Measurements from ENCODE around the gene RIF1. TPM values are rescaled to one million over a fixed set of nuclear protein-coding genes. Genes with fewer than 3 reads are reported as not detected.

RIF1 gene
- total and polyA plus RNA-seq, 9 of the 15 experiments (the other 6 are each of a cell fraction or from before 2014, with no cell fraction given) = 11.0 to 109 (median 44.2) TPM

DNA sequence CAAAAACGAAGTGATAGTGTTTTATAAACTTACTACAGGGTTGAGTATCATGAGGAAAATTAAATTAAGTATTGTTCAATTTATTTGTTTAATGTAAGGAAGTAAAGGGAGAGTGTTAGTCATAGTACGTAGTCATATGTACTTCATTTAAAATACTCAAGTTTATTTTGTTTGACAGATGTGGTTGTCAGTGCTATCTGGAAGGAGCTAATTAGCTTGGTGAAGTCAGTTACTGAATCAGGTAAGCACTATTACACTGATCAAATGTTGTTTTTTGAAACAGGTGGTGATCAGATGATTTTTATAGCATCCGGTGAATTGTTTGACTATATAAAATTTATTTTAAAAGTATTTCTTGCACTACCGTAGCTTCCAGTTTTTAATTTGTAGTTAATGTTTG, 28.8 kb downstream of the RIF1 start (continued):
- TF ChIP-seq MEF2A (IDR thresholded peaks at IDR 0.05; ENCODE audit: control insufficient read depth, low read depth, low read length) = no peak
- TF ChIP-seq, protein P1, sequence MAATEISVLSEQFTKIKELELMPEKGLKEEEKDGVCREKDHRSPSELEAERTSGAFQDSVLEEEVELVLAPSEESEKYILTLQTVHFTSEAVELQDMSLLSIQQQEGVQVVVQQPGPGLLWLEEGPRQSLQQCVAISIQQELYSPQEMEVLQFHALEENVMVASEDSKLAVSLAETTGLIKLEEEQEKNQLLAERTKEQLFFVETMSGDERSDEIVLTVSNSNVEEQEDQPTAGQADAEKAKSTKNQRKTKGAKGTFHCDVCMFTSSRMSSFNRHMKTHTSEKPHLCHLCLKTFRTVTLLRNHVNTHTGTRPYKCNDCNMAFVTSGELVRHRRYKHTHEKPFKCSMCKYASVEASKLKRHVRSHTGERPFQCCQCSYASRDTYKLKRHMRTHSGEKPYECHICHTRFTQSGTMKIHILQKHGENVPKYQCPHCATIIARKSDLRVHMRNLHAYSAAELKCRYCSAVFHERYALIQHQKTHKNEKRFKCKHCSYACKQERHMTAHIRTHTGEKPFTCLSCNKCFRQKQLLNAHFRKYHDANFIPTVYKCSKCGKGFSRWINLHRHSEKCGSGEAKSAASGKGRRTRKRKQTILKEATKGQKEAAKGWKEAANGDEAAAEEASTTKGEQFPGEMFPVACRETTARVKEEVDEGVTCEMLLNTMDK (IDR thresholded peaks at IDR 0.05; ENCODE audit: borderline replicate concordance, insufficient read depth, low read depth, low read length, poor library complexity, severe bottlenecking) = no peak
- TF ChIP-seq, protein P2, sequence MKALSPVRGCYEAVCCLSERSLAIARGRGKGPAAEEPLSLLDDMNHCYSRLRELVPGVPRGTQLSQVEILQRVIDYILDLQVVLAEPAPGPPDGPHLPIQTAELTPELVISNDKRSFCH (CRISPR knock-in tag; IDR thresholded peaks at IDR 0.05) = no peak
- TF ChIP-seq, protein P2 (tag; IDR thresholded peaks at IDR 0.05) = no peak
- TF ChIP-seq SMARCB1 (IDR thresholded peaks at IDR 0.05; ENCODE audit: insufficient read length, low read depth) = no peak
- TF ChIP-seq, protein P3, sequence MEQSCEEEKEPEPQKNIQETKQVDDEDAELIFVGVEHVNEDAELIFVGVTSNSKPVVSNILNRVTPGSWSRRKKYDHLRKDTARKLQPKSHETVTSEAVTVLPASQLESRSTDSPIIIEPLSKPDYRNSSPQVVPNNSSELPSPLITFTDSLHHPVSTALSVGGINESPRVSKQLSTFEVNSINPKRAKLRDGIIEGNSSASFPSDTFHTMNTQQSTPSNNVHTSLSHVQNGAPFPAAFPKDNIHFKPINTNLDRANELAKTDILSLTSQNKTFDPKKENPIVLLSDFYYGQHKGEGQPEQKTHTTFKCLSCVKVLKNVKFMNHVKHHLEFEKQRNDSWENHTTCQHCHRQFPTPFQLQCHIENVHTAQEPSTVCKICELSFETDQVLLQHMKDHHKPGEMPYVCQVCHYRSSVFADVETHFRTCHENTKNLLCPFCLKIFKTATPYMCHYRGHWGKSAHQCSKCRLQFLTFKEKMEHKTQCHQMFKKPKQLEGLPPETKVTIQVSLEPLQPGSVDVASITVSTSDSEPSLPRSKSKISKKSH (CRISPR knock-in tag; IDR thresholded peaks at IDR 0.05) = no peak

DNA sequence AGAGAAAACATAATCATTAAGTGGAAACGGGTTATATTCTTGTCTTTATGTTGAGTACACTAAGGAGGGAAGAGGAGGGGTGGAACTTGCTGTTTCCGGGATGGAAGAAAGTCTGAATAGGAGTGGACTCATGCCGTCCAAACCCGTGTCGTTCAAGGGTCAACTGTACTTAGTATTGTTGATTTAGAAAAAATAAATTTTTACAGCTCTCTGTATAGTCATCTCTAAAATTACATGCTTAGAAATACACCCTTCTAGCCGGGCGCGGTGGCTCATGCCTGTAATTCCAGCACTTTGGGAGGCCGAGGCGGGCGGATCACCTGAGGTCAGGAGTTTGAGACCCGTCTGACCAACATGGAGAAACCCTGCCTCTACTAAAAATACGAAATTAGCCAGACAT, 29.4 kb downstream of the RIF1 start:
- ChIA-PET CTCF (ENCODE audit: low intra/inter-chr PET ratio) (no interaction called here), POLR2A (interaction anchor here (0.6 to 1.8 kb wide), 4 partner anchors 12 to 1852 kb away, joined by 3 to 6 read pairs (median 3); partner anchors contain the start of genes MMADHC and RBM43)
- H4K20me1 ChIP-seq (replicated peaks; ENCODE audit: control insufficient read depth, insufficient read depth, low read length) = no peaks in the 10 kb centered on the region
- in situ Hi-C loops (cut with MboI) = no loop called here
- no peak overlapping the region for H3K9ac ChIP-seq (ENCODE audit: insufficient read depth in 1 of 2, low read depth in 2 of 2, low read length in 2 of 2)
- H2AFZ ChIP-seq (ENCODE audit: low read depth, low read length) = no peak overlapping the region
- BruUV-seq (replicated peaks) = no TSS peak
- ATAC-seq (no peak), DNase-seq (ENCODE audit: extremely low read depth in 1 of 4, low spot score in 3 of 4) (no peak), FAIRE-seq (no peak)
- H3K27me3 ChIP-seq (ENCODE audit: control insufficient read depth in 2 of 2, insufficient read depth in 2 of 2, low read length in 2 of 2) = no peaks in the 10 kb centered on the region
- H3K4me3 ChIP-seq = no peak overlapping the region
- no peaks in the 10 kb centered on the region for H3K79me2 ChIP-seq (ENCODE audit: control insufficient read depth, insufficient read depth, low read length)
- H3K9me3 ChIP-seq (replicated peaks; ENCODE audit: control insufficient read depth, insufficient read depth, low read depth, low read length) = no peaks in the 10 kb centered on the region
- 94% methylated on average over 13 of the region's 13 CpGs for WGBS (ENCODE audit: insufficient coverage, low coverage, missing lambda C conversion rate)
- H3K27ac ChIP-seq (ENCODE audit: extremely low read depth, low read depth, low read length) = no peak overlapping the region
- no peaks in the 10 kb centered on the region for H3K4me1 ChIP-seq (replicated peaks in 1 of 2; ENCODE audit: control insufficient read depth in 2 of 2, insufficient read depth in 2 of 2, low read length in 2 of 2)
- peaks cover 95% of the 10 kb centered on the region for H3K36me3 ChIP-seq (ENCODE audit: control insufficient read depth, insufficient read depth, low read length)
- H3K9me1 ChIP-seq (ENCODE audit: control insufficient read depth, insufficient read depth, low read length) = no peaks in the 10 kb centered on the region
- H3K4me2 ChIP-seq (ENCODE audit: insufficient read depth, low read length) = no peak overlapping the region
- intact Hi-C loops (cut with micrococcal nuclease) = no loop called here
- TF ChIP-seq, protein P4, sequence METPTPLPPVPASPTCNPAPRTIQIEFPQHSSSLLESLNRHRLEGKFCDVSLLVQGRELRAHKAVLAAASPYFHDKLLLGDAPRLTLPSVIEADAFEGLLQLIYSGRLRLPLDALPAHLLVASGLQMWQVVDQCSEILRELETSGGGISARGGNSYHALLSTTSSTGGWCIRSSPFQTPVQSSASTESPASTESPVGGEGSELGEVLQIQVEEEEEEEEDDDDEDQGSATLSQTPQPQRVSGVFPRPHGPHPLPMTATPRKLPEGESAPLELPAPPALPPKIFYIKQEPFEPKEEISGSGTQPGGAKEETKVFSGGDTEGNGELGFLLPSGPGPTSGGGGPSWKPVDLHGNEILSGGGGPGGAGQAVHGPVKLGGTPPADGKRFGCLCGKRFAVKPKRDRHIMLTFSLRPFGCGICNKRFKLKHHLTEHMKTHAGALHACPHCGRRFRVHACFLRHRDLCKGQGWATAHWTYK (CRISPR knock-in tag; IDR thresholded peaks at IDR 0.05) = no peak
- TF ChIP-seq ZC3H8 (IDR thresholded peaks at IDR 0.05) (no peak), SNRNP70 (optimal IDR thresholded peaks at IDR 0.05; ENCODE audit: low read depth, low read length) (no peak), BDP1 (IDR thresholded peaks at IDR 0.05; ENCODE audit: insufficient read depth, insufficient read length) (no peak)
- TF ChIP-seq, protein P5, sequence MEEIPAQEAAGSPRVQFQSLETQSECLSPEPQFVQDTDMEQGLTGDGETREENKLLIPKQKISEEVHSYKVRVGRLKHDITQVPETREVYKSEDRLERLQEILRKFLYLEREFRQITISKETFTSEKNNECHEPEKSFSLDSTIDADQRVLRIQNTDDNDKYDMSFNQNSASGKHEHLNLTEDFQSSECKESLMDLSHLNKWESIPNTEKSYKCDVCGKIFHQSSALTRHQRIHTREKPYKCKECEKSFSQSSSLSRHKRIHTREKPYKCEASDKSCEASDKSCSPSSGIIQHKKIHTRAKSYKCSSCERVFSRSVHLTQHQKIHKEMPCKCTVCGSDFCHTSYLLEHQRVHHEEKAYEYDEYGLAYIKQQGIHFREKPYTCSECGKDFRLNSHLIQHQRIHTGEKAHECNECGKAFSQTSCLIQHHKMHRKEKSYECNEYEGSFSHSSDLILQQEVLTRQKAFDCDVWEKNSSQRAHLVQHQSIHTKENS (CRISPR knock-in tag; IDR thresholded peaks at IDR 0.05) = no peak
- TF ChIP-seq, protein P6, sequence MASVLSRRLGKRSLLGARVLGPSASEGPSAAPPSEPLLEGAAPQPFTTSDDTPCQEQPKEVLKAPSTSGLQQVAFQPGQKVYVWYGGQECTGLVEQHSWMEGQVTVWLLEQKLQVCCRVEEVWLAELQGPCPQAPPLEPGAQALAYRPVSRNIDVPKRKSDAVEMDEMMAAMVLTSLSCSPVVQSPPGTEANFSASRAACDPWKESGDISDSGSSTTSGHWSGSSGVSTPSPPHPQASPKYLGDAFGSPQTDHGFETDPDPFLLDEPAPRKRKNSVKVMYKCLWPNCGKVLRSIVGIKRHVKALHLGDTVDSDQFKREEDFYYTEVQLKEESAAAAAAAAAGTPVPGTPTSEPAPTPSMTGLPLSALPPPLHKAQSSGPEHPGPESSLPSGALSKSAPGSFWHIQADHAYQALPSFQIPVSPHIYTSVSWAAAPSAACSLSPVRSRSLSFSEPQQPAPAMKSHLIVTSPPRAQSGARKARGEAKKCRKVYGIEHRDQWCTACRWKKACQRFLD (CRISPR knock-in tag; IDR thresholded peaks at IDR 0.05) = no peak

All from K562 (cell line).